Gastroesophageal sphincter (tissue), 3 donors: Measurements from ENCODE around the gene LMAN2.

Source experiments
- CTCF ChIP-seq, 4 experiments: fragments of 200-600 bp in 2 of 4; fragments of 450-650 bp in 2 of 4; sonication (generic) in 1 of 4; IDR thresholded peaks; one replicate each; pipeline ENCODE4 v1.5.1; 2017 to 2019; ENCODE audit warnings: antibody characterized with exemption in 4 of 4, mild to moderate bottlenecking in 2 of 4, moderate library complexity in 2 of 4
- POLR2AphosphoS5 ChIP-seq: sonication (generic); formaldehyde crosslinking; IDR thresholded peaks from one replicate; pipeline ENCODE4 v1.6.1; 2017; ENCODE audit warnings: antibody characterized with exemption

- TF ChIP-seq CTCF (IDR thresholded peaks at IDR 0.05) (no peak), POLR2AphosphoS5 (no peak)
Observed at GRCh38 chr5:177344891-177345290, 6.6 kb downstream of the LMAN2 start.
